Prostate gland (tissue), 2 donors: ENCODE data around the gene ADAM22. TPM values are rescaled to one million over a fixed set of nuclear protein-coding genes. Genes with fewer than 3 reads are reported as not detected.

Experiments
- DNase-seq: peaks from one replicate; pipeline ENCODE4 v3.0.0-alpha.2; 2019; ENCODE audit warnings: low spot score
- H3K27ac ChIP-seq, 2 donors: fragments of 200-600 bp; sonication (generic); 2 replicates each; pipeline ENCODE4 v1.5.1; 2017 to 2019
- H3K27me3 ChIP-seq: fragments of 200-600 bp; sonication (generic); replicated peaks from 2 replicates; pipeline ENCODE4 v1.5.1; 2019; ENCODE audit not compliant: insufficient read depth
- H3K36me3 ChIP-seq, 2 donors: fragments of 200-600 bp; sonication (generic); 1 replicate in 1 of 2; 2 replicates in 1 of 2; pipeline versions ENCODE4 v1.5.1 to v1.8.1; 2017 to 2019
- H3K4me1 ChIP-seq: fragments of 200-600 bp; sonication (generic); replicated peaks from 2 replicates; pipeline ENCODE4 v1.5.1; 2019
- H3K4me3 ChIP-seq, 2 donors: fragments of 200-600 bp; sonication (generic); 2 replicates each; pipeline ENCODE4 v1.5.1; 2017 to 2019
- H3K9me3 ChIP-seq: fragments of 200-600 bp; sonication (generic); 2 replicates; pipeline ENCODE4 v1.5.1; 2017
- CTCF ChIP-seq, 4 experiments: fragments of 200-600 bp in 2 of 4; fragments of 450-650 bp in 2 of 4; sonication (generic) in 2 of 4; IDR thresholded peaks; 1 replicate in 3 of 4; 2 replicates in 1 of 4; pipeline ENCODE4 v1.5.1; 2016 to 2019; ENCODE audit warnings: antibody characterized with exemption in 4 of 4, mild to moderate bottlenecking in 2 of 4, moderate library complexity in 2 of 4
- POLR2A ChIP-seq: fragments of 450-650 bp; IDR thresholded peaks from one replicate; pipeline ENCODE4 v1.6.1; 2016; ENCODE audit warnings: antibody characterized with exemption, mild to moderate bottlenecking
- POLR2AphosphoS5 ChIP-seq: sonication (generic); formaldehyde crosslinking; IDR thresholded peaks from one replicate; pipeline ENCODE4 v1.6.1; 2017; ENCODE audit warnings: antibody characterized with exemption
- WGBS: methylation state at CpG from one replicate; pipeline ENCODE4 v1.1.5; 2018; 5-methylcytosine and 5-hydroxymethylcytosine counted together
- intact Hi-C: fragments of 100-400 bp; cut with DNase I; formaldehyde crosslinking; loops from one replicate; pipeline ENCODE4 v1.14.2; 2022
- total RNA-seq, 2 donors: library from RNA; depleted of rRNA; stranded (reverse); fragments of >200 nt; gene quantifications; one replicate each; pipeline ENCODE4 v1.1.0, GENCODE V29; 2016

Gene ADAM22
- total RNA-seq, 2 donors from 2014 or later = 8.4 to 8.5 TPM

- Histone ChIP-seq H3K4me3 (no peak overlapping the region), H3K4me1 (no peaks in the 10 kb centered on the region), H3K36me3 (peaks cover 0 to 7% of the 10 kb centered on the region in 2 donors), H3K9me3 (no peaks in the 10 kb centered on the region), H3K27me3 (no peaks in the 10 kb centered on the region), H3K27ac (no peak overlapping the region)
- DNase-seq = no peak
- WGBS = 70% methylated on average over 2 of the region's 2 CpGs
- intact Hi-C loops = no loop called here
- TF ChIP-seq POLR2AphosphoS5 (no peak), POLR2A (no peak), CTCF (IDR thresholded peaks at IDR 0.05) (no peak)
Observed at GRCh38 chr7:88215295-88215694, 281.2 kb downstream of the ADAM22 start.

- Histone ChIP-seq H3K9me3 (no peaks in the 10 kb centered on the region), H3K4me1 (no peaks in the 10 kb centered on the region), H3K27me3 (no peaks in the 10 kb centered on the region), H3K27ac (no peak overlapping the region), H3K36me3 (peaks cover 0 to 7% of the 10 kb centered on the region in 2 donors), H3K4me3 (no peak overlapping the region)
- intact Hi-C loops = no loop called here
- no peak for TF ChIP-seq CTCF (IDR thresholded peaks at IDR 0.05)
- no peak for DNase-seq
Observed at GRCh38 chr7:88216276-88216675, 282.2 kb downstream of the ADAM22 start.

GRCh38 chr7:88217675-88218428 is 283.8 kb downstream of the ADAM22 start:
- 21% methylated on average over 1 of the region's 1 CpG for WGBS
- H3K36me3 ChIP-seq = peaks cover 0 to 7% of the 10 kb centered on the region in 2 donors
- no peak for DNase-seq
- H3K4me1 ChIP-seq = no peaks in the 10 kb centered on the region
- no peak overlapping the region for H3K4me3 ChIP-seq
- H3K27me3 ChIP-seq = no peaks in the 10 kb centered on the region
- intact Hi-C loops = no loop called here
- H3K9me3 ChIP-seq = no peaks in the 10 kb centered on the region
- TF ChIP-seq CTCF (IDR thresholded peaks at IDR 0.05) (no peak), POLR2AphosphoS5 (no peak), POLR2A (no peak)
- H3K27ac ChIP-seq = peak overlapping the region in 1 of 2 donors; percentile 15

GRCh38 chr7:88218429-88218745 is 284.3 kb downstream of the ADAM22 start:
- Histone ChIP-seq H3K27me3 (no peaks in the 10 kb centered on the region), H3K4me1 (no peaks in the 10 kb centered on the region), H3K36me3 (peaks cover 0 to 7% of the 10 kb centered on the region in 2 donors), H3K4me3 (peak overlapping the region; percentile 79 to 95), H3K9me3 (no peaks in the 10 kb centered on the region), H3K27ac (peak overlapping the region; percentile 15 to 86)
- TF ChIP-seq CTCF (IDR thresholded peaks at IDR 0.05) (no peak), POLR2A (no peak), POLR2AphosphoS5 (no peak)
- intact Hi-C loops = no loop called here
- no peak for DNase-seq
- 46% methylated on average over 5 of the region's 5 CpGs for WGBS
